ENCODE results near the gene DDIT4L. TPM values are rescaled to one million over a fixed set of nuclear protein-coding genes. Genes with fewer than 3 reads are reported as not detected.

Gene DDIT4L
- total and polyA plus RNA-seq, 4 donors, result 0.08 to 0.21 (median 0.13) TPM

- DNase-seq (ENCODE audit: low spot score), result no peak
- H3K27ac ChIP-seq (ENCODE audit: low read depth in 1 of 2, low read length in 2 of 2), result no peak overlapping the region
- no peaks in the 10 kb centered on the region for H3K9me3 ChIP-seq (ENCODE audit: control insufficient read depth in 4 of 4, low read length in 3 of 4)
- H3K9ac ChIP-seq (ENCODE audit: low read depth in 1 of 2, low read length in 2 of 2), result no peak overlapping the region
- H3K36me3 ChIP-seq (ENCODE audit: control insufficient read depth in 4 of 4, insufficient read depth in 3 of 4, low read depth in 1 of 4, low read length in 3 of 4), result no peaks in the 10 kb centered on the region
- no peaks in the 10 kb centered on the region for H3K4me1 ChIP-seq (ENCODE audit: control insufficient read depth in 4 of 4, insufficient read depth in 4 of 4, low read length in 3 of 4)
- H3K4me3 ChIP-seq (ENCODE audit: low read depth in 1 of 3, low read length in 3 of 3), result no peak overlapping the region
- no peak for TF ChIP-seq FOXA2 (IDR thresholded peaks at IDR 0.05)
- TF ChIP-seq GABPA (IDR thresholded peaks at IDR 0.05 in 1 of 2, conservative IDR thresholded peaks at IDR 0.05 in 1 of 2), result no peak
- no peak for TF ChIP-seq ZBTB33 (IDR thresholded peaks at IDR 0.05)
- TF ChIP-seq RXRA (IDR thresholded peaks at IDR 0.05), result no peak
- TF ChIP-seq REST (IDR thresholded peaks at IDR 0.05), result no peak
- no peak for TF ChIP-seq SP1 (IDR thresholded peaks at IDR 0.05)
- TF ChIP-seq EGR1 (IDR thresholded peaks at IDR 0.05; ENCODE audit: low read depth in 2 of 2), result no peak
- TF ChIP-seq TAF1 (conservative IDR thresholded peaks at IDR 0.05), result no peak
- no peak for TF ChIP-seq YY1 (IDR thresholded peaks at IDR 0.05)
- no peak for TF ChIP-seq FOXA1 (IDR thresholded peaks at IDR 0.05)
- no peak for TF ChIP-seq JUND (IDR thresholded peaks at IDR 0.05)
- TF ChIP-seq HNF4G (IDR thresholded peaks at IDR 0.05), result no peak
- TF ChIP-seq MAX (IDR thresholded peaks at IDR 0.05), result no peak
- TF ChIP-seq RAD21 (IDR thresholded peaks at IDR 0.05), result no peak
- no peak for TF ChIP-seq HNF4A (conservative IDR thresholded peaks at IDR 0.05)
- TF ChIP-seq CTCF (IDR thresholded peaks at IDR 0.05; ENCODE audit: low read depth, low read length, missing input control), result no peak
- TF ChIP-seq NR2F2 (IDR thresholded peaks at IDR 0.05), result no peak
- no peak for TF ChIP-seq ATF3 (IDR thresholded peaks at IDR 0.05)
- 77% methylated on average over 3 of the region's 3 CpGs for WGBS
- H3K27me3 ChIP-seq (ENCODE audit: control insufficient read depth in 4 of 4, insufficient read depth in 4 of 4, low read length in 3 of 4), result no peaks in the 10 kb centered on the region
Observed at GRCh38 chr4:100174985-100175383, 15.3 kb downstream of the DDIT4L start.

Measured in liver (tissue), 9 donors.